BJ (cell line): Measurements from ENCODE around the gene FANCC. TPM values are rescaled to one million over a fixed set of nuclear protein-coding genes. Genes with fewer than 3 reads are reported as not detected.

ENCODE experiments used
- CTCF ChIA-PET: fragments of 350-600 bp; formaldehyde crosslinking; extraction: SDS; loops from one replicate; lab custom pipeline; 2021; ENCODE audit warnings: antibody characterized with exemption, inconsistent platforms; lab: Yijun Ruan, JAX
- POLR2A ChIA-PET: fragments of 300-600 bp; sonication (Branson Sonifier 250); formaldehyde crosslinking; extraction: SDS; loops from one replicate; lab custom pipeline; 2021; ENCODE audit warnings: antibody characterized with exemption; lab: Charles Lee
- DNase-seq: peaks from one replicate; pipeline ENCODE4 v3.0.0-alpha.2; 2011; ENCODE audit warnings: low read depth
- H3K27me3 ChIP-seq: 2 replicates; pipeline ENCODE4 v1.6.0; 2011; ENCODE audit warnings: low read length; ENCODE audit not compliant: control insufficient read depth, insufficient read depth
- H3K36me3 ChIP-seq: 2 replicates; pipeline ENCODE4 v1.5.1; 2011; ENCODE audit warnings: low read length; ENCODE audit not compliant: control insufficient read depth, insufficient read depth
- H3K4me3 ChIP-seq: 2 replicates; pipeline ENCODE4 v1.5.1; 2011; ENCODE audit warnings: low read depth, mild to moderate bottlenecking, control low read depth, low read length
- CTCF ChIP-seq: IDR thresholded peaks from 2 replicates; pipeline ENCODE4 v1.5.1; 2011; ENCODE audit warnings: low read depth, mild to moderate bottlenecking, control low read depth, inconsistent platforms, low read length, moderate library complexity; ENCODE audit not compliant: insufficient read depth
- polyA plus RNA-seq: library from polyadenylated mRNA; depleted of rRNA; stranded (reverse); fragments of >200 nt; gene quantifications from 2 replicates; pipeline ENCODE4 v1.2.3, GENCODE V29; 2011

Gene FANCC
- polyA plus RNA-seq, 1 experiment: 6.1 TPM

DNA sequence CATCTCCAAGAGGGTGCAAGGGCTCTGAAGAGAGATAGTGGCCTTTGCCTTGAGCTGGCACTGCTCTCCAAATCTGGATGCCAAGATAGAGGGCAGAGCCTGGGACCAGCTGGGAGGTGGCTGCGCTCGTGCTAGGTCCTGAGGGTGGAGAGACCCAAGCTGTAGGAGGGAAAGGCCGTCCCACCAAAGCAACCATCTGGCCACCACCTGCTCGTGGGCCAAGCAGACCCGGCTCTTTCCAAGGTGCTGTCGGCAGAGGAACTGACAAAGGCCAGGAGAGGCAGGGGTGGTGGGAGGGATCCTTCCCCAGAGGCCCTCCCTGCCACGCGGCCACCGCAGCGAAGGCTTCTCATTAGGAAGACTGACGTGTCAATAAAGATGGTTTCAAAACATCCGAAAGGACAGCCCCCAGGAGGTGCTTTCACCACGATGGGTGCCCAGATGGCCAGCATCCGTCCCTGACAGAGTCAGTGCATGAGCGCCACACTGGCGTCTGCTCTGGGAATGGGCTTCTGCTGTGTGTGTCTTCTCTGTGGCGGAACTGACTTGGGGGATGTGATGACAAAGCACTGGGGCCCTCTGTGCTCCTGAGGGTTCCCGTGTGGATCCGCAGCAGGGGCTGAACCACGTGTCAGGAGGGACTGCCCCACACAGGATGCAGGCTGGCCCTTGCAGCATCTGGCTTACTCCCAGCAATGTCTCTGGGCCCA is 213.5 kb downstream of the FANCC start:
- DNase-seq: no peak
- H3K36me3 ChIP-seq: peaks cover 4% of the 10 kb centered on the region
- ChIA-PET CTCF (interaction anchor here (0.7 kb wide), 1 partner anchor 80 kb away, joined by 4 read pairs; no protein-coding TSS in a partner anchor), POLR2A (no interaction called here)
- no peaks in the 10 kb centered on the region for H3K27me3 ChIP-seq
- no peak overlapping the region for H3K4me3 ChIP-seq
- no peak for TF ChIP-seq CTCF

- peak; percentile 37; the same call in 1 of the 2 replicates for TF ChIP-seq CTCF
- Histone ChIP-seq H3K27me3 (no peaks in the 10 kb centered on the region), H3K4me3 (no peak overlapping the region), H3K36me3 (peaks cover 4% of the 10 kb centered on the region)
- ChIA-PET POLR2A (interaction anchor here (0.7 kb wide), 1 partner anchor 457 kb away, joined by 3 read pairs; no protein-coding TSS in a partner anchor), CTCF (interaction anchor here (0.7 kb wide), 1 partner anchor 80 kb away, joined by 4 read pairs; no protein-coding TSS in a partner anchor)
- no peak for DNase-seq
These were observed 214.2 kb downstream of the FANCC start for GRCh38 chr9:95103281-95103771.

DNA sequence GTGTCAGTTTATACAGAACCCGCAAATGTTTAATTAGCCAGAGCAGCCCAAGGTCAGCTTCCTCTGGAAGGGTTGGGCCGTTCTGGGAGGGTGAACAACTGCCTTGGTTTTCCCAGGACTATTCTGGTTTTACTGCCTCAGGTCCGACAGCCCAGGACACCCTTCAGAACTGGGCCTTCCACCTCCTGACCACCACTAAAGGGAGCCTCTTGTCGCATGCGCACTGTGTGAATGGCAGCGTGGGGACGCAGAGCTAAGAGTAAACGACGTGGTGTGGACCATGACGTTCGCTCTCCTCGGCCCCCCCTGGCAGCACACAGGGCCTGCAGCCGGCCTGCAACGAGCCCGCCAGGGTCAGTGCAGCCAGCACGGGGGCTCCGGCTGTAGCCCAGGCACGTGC is 214.9 kb downstream of the FANCC start:
- TF ChIP-seq CTCF: no peak
- ChIA-PET CTCF (no interaction called here), POLR2A (interaction anchor here (0.7 kb wide), 1 partner anchor 456 kb away, joined by 3 read pairs; no protein-coding TSS in a partner anchor)
- Histone ChIP-seq H3K4me3 (no peak overlapping the region), H3K36me3 (peaks cover 4% of the 10 kb centered on the region), H3K27me3 (no peaks in the 10 kb centered on the region)
- no peak for DNase-seq

- Histone ChIP-seq H3K27me3 (no peaks in the 10 kb centered on the region), H3K4me3 (no peak overlapping the region), H3K36me3 (peaks cover 4% of the 10 kb centered on the region)
- TF ChIP-seq CTCF: no peak
- ChIA-PET CTCF (interaction anchor here (1.1 to 1.2 kb wide), 2 partner anchors 13 to 25 kb away, joined by 4 to 6 read pairs; no protein-coding TSS in a partner anchor), POLR2A (no interaction called here)
- no peak for DNase-seq
These were observed 215.5 kb downstream of the FANCC start for GRCh38 chr9:95102001-95102433.

GRCh38 chr9:95101326-95101725 is 216.2 kb downstream of the FANCC start:
- DNase-seq: no peak
- Histone ChIP-seq H3K27me3 (no peaks in the 10 kb centered on the region), H3K36me3 (peaks cover 2% of the 10 kb centered on the region; the same call in 1 of the 2 replicates), H3K4me3 (no peak overlapping the region)
- POLR2A ChIA-PET: no interaction called here
- CTCF ChIA-PET: interaction anchor here (1.1 to 1.2 kb wide), 2 partner anchors 12 to 26 kb away, joined by 4 to 6 read pairs; no protein-coding TSS in a partner anchor
- no peak for TF ChIP-seq CTCF
